ENCODE data around the gene TMEM178B.
"Not testable (repeated sequence)": the region's sequence is repeated elsewhere in the genome, so short reads cannot be mapped to it uniquely, and the experiment has no call there.

The TMEM178B gene

GRCh38 chr7:141102436-141102835, 28.6 kb downstream of the TMEM178B start:
- no peak for TF ChIP-seq CTCF (IDR thresholded peaks at IDR 0.05; ENCODE audit: low read depth, low read length, missing control alignments)
- DNase-seq (ENCODE audit: extremely low read depth, low read depth): no peak
- H3K4me3 ChIP-seq (replicated peaks; ENCODE audit: low read depth, low read length): no peak overlapping the region

GRCh38 chr7:141103847-141104429, 30.1 kb downstream of the TMEM178B start:
- no peak for TF ChIP-seq CTCF (IDR thresholded peaks at IDR 0.05; ENCODE audit: low read depth, low read length, missing control alignments)
- no peak for DNase-seq (ENCODE audit: extremely low read depth, low read depth)
- no peak overlapping the region for H3K4me3 ChIP-seq (replicated peaks; ENCODE audit: low read depth, low read length)

- no peak for DNase-seq (ENCODE audit: extremely low read depth, low read depth)
- TF ChIP-seq CTCF (IDR thresholded peaks at IDR 0.05; ENCODE audit: low read depth, low read length, missing control alignments): no peak
- no peak overlapping the region for H3K4me3 ChIP-seq (replicated peaks; ENCODE audit: low read depth, low read length)
Measured at GRCh38 chr7:141113131-141113530, 39.3 kb downstream of the TMEM178B start.

- no peak overlapping the region for H3K4me3 ChIP-seq (replicated peaks; ENCODE audit: low read depth, low read length)
- TF ChIP-seq CTCF (IDR thresholded peaks at IDR 0.05; ENCODE audit: low read depth, low read length, missing control alignments): no peak
- DNase-seq (ENCODE audit: extremely low read depth, low read depth): no peak
Measured at GRCh38 chr7:141114029-141114664, 40.3 kb downstream of the TMEM178B start.

- no peak for DNase-seq (ENCODE audit: extremely low read depth, low read depth)
- no peak overlapping the region for H3K4me3 ChIP-seq (replicated peaks; ENCODE audit: low read depth, low read length)
- TF ChIP-seq CTCF (IDR thresholded peaks at IDR 0.05; ENCODE audit: low read depth, low read length, missing control alignments): no peak
Measured at GRCh38 chr7:141115965-141116364, 42.1 kb downstream of the TMEM178B start.

GRCh38 chr7:141116661-141117060, 42.8 kb downstream of the TMEM178B start:
- H3K4me3 ChIP-seq (replicated peaks; ENCODE audit: low read depth, low read length); DNase-seq (ENCODE audit: extremely low read depth, low read depth): not testable (repeated sequence)

- H3K4me3 ChIP-seq (replicated peaks; ENCODE audit: low read depth, low read length): no peak overlapping the region
- no peak for TF ChIP-seq CTCF (IDR thresholded peaks at IDR 0.05; ENCODE audit: low read depth, low read length, missing control alignments)
- DNase-seq (ENCODE audit: extremely low read depth, low read depth): no peak
Measured at GRCh38 chr7:141118767-141119166, 44.9 kb downstream of the TMEM178B start.

Measured in HFF-Myc (cell line).